Duodenal mucosa (tissue), 2 donors: ENCODE measurements around the gene RCBTB1.
"Not testable (repeated sequence)": the region's sequence is repeated elsewhere in the genome, so short reads cannot be mapped to it uniquely, and the experiment has no call there.

ENCODE experiments used
- H3K27ac ChIP-seq: one replicate; pipeline ENCODE4 v1.7.0; 2013; ENCODE audit warnings: low read depth, low read length
- H3K27me3 ChIP-seq, 2 donors: one replicate each; pipeline ENCODE4 v1.7.0; 2013; ENCODE audit warnings: low read length in 2 of 2, control low read depth in 1 of 2; ENCODE audit not compliant: insufficient read depth in 2 of 2, control insufficient read depth in 1 of 2
- H3K36me3 ChIP-seq, 2 donors: one replicate each; pipeline ENCODE4 v1.7.0; 2013; ENCODE audit warnings: low read length in 2 of 2, control low read depth in 1 of 2; ENCODE audit not compliant: insufficient read depth in 2 of 2, control insufficient read depth in 1 of 2
- H3K4me1 ChIP-seq, 2 donors: one replicate each; pipeline ENCODE4 v1.7.0; 2013; ENCODE audit warnings: low read length in 2 of 2, control low read depth in 1 of 2; ENCODE audit not compliant: insufficient read depth in 2 of 2, control insufficient read depth in 1 of 2
- H3K4me3 ChIP-seq, 2 donors: one replicate each; pipeline ENCODE4 v1.7.0; 2013; ENCODE audit warnings: low read length in 2 of 2, low read depth in 1 of 2
- H3K9ac ChIP-seq, 2 donors: one replicate each; pipeline ENCODE4 v1.7.0; 2013; ENCODE audit warnings: low read length in 2 of 2, low read depth in 1 of 2
- H3K9me3 ChIP-seq, 2 donors: one replicate each; pipeline ENCODE4 v1.7.0; 2013; ENCODE audit warnings: low read length in 2 of 2, control low read depth in 1 of 2; ENCODE audit not compliant: control insufficient read depth in 1 of 2

RCBTB1 gene

DNA sequence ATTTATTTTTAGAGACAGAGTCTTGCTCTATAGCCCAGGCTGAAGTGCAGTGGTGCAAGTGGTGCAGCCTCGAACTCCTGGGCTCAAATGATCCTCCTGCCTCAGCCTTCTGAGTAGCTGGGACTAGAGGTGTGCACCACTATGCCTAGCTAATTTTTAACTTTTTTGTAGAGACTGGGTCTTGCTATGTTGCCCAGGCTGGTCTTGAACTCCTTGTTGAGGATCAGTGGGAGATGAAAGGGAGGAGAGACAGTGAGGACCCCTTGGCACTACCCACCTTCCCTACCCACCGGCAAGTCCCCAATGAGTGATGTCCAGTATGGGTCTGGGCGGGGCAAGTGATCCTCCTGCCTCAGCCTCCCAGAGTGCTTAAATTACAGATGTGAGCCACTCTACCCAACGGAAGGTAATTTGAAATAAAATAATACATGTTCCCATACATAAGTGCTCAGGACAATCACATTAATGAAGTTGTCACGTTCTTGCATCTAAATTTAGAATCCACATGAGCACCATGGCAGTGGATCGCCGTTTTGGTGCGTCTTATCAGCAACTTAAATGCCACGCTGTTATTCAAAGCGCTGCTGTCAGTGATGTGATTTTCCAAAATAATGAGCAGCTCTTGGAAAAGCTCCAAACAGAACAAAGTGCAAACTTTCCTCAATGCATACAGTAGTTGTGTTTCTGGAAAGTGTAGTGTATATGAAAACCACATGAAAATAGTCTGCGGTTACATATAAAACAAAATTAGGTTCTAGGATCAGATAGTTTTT lies 37.0 kb upstream of the RCBTB1 start:
- no peak overlapping the region for H3K4me3 ChIP-seq
- H3K27ac ChIP-seq = no peak overlapping the region
- peaks cover 7 to 13% of the 10 kb centered on the region in 2 donors for H3K4me1 ChIP-seq
- H3K9me3 ChIP-seq = no peaks in the 10 kb centered on the region
- H3K27me3 ChIP-seq = no peaks in the 10 kb centered on the region
- H3K9ac ChIP-seq = no peak overlapping the region
- H3K36me3 ChIP-seq = no peaks in the 10 kb centered on the region

- Histone ChIP-seq H3K4me1 (peaks cover 0 to 3% of the 10 kb centered on the region in 2 donors), H3K27ac (no peak overlapping the region), H3K4me3 (peak overlapping the region; percentile 3 to 56), H3K9ac (no peak overlapping the region), H3K9me3 (no peaks in the 10 kb centered on the region), H3K27me3 (no peaks in the 10 kb centered on the region), H3K36me3 (no peaks in the 10 kb centered on the region)
Observed at GRCh38 chr13:49620170-49620621, 34.8 kb upstream of the RCBTB1 start.

- H3K4me1 ChIP-seq = no peaks in the 10 kb centered on the region
- no peak overlapping the region for H3K4me3 ChIP-seq
- no peak overlapping the region for H3K27ac ChIP-seq
- H3K9ac ChIP-seq = no peak overlapping the region
- no peaks in the 10 kb centered on the region for H3K27me3 ChIP-seq
- no peaks in the 10 kb centered on the region for H3K9me3 ChIP-seq
- H3K36me3 ChIP-seq = no peaks in the 10 kb centered on the region
Observed at GRCh38 chr13:49616676-49617065, 31.3 kb upstream of the RCBTB1 start.

DNA sequence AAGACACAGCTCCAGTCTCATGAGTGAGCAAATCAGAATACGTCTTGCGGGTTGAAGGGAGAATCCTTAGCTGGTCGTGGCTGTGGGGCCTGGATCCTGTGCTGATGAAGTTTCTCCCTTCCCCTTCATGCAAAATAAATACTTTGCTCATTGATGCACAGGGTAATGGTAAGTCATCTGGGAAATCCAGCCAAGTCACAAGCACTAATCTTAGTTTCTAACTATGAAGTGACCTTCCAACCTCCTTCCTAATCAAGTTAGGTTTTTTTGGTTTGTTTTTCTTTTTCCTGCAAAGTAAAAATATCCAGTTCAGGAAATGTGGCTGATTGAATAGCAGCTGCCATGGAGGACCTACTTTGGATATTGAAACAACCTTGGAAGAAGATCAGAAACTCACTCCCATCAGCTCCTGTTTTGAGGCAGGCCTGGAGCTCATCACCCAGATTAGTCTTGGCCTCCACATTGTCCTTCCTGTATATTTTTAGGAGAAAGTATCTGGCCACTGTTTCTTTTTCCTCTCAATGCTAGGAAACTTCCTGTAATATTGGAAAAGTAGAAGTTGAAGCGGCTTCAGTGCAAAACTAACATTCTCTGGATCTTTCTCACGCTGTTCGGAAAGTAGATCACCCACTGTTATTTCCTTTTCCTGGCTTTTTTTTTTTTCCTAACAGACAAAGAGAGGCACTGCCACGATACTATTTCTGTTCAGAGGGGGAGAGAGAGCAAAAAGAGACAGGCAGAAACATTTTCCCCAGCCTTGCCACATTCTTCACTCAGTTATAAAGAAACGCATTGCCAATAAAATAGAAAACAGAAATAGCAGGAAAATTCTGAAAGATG lies 30.7 kb upstream of the RCBTB1 start:
- no peaks in the 10 kb centered on the region for H3K9me3 ChIP-seq
- H3K9ac ChIP-seq = no peak overlapping the region
- no peak overlapping the region for H3K27ac ChIP-seq
- no peaks in the 10 kb centered on the region for H3K36me3 ChIP-seq
- H3K27me3 ChIP-seq = no peaks in the 10 kb centered on the region
- H3K4me1 ChIP-seq = no peaks in the 10 kb centered on the region
- H3K4me3 ChIP-seq = no peak overlapping the region

GRCh38 chr13:49612042-49612441 lies 26.7 kb upstream of the RCBTB1 start:
- not testable (repeated sequence) for H3K4me3 ChIP-seq, H3K27ac ChIP-seq, H3K9ac ChIP-seq, H3K36me3 ChIP-seq, H3K4me1 ChIP-seq, H3K9me3 ChIP-seq, H3K27me3 ChIP-seq

DNA sequence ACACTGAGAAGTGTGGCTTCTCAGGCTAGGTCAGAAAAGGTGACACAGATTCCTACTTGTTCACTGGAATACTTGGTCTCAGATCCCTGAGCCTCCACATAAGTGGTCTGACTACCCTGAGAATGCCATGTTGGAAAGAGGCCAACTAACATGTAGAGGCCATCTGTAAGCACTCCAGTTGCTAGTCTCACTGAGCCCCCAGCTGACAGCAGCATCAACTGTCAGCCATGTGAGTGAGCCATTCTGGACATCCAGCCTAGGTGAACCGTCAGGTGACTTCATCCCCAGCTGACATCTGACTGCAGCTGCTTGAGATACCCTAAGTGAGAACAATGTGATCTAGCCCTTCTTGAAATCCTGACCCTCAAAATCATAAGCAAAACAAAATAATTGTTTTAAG lies 24.8 kb upstream of the RCBTB1 start:
- H3K27me3 ChIP-seq = no peaks in the 10 kb centered on the region
- no peak overlapping the region for H3K4me3 ChIP-seq
- no peaks in the 10 kb centered on the region for H3K9me3 ChIP-seq
- no peaks in the 10 kb centered on the region for H3K4me1 ChIP-seq
- no peak overlapping the region for H3K9ac ChIP-seq
- H3K27ac ChIP-seq = no peak overlapping the region
- no peaks in the 10 kb centered on the region for H3K36me3 ChIP-seq

- Histone ChIP-seq H3K9me3 (no peaks in the 10 kb centered on the region), H3K9ac (no peak overlapping the region), H3K4me3 (no peak overlapping the region), H3K27ac (no peak overlapping the region), H3K36me3 (no peaks in the 10 kb centered on the region), H3K27me3 (no peaks in the 10 kb centered on the region), H3K4me1 (no peaks in the 10 kb centered on the region)
Observed at GRCh38 chr13:49608651-49609331, 23.4 kb upstream of the RCBTB1 start.

DNA sequence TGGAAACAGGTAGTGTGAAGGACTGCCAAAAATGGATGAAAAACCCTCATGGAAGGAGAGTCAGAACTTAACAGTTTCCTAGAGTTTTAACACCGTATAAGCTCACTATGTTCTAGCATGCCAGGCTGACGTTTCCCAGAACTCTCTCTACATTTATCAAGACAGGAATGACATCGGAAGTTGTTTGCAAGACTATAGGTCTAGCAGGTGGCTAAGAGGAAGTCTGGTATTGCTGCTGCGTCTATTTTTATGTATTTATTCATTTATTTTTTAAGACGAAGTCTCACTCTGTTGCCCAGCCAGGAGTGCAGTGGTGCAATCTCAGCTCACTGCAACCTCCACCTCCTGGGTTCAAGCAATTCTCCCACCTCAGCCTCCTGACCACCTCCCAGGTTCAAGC lies 22.4 kb upstream of the RCBTB1 start:
- H3K9ac ChIP-seq = no peak overlapping the region
- no peaks in the 10 kb centered on the region for H3K27me3 ChIP-seq
- H3K36me3 ChIP-seq = no peaks in the 10 kb centered on the region
- H3K4me1 ChIP-seq = no peaks in the 10 kb centered on the region
- H3K9me3 ChIP-seq = no peaks in the 10 kb centered on the region
- no peak overlapping the region for H3K27ac ChIP-seq
- no peak overlapping the region for H3K4me3 ChIP-seq

GRCh38 chr13:49606747-49607648 lies 21.6 kb upstream of the RCBTB1 start:
- no peaks in the 10 kb centered on the region for H3K27me3 ChIP-seq
- peak overlapping the region in 1 of 2 donors; percentile 43 for H3K9ac ChIP-seq
- no peaks in the 10 kb centered on the region for H3K9me3 ChIP-seq
- peak overlapping the region; percentile 56 to 76 for H3K4me3 ChIP-seq
- H3K27ac ChIP-seq = no peak overlapping the region
- no peaks in the 10 kb centered on the region for H3K36me3 ChIP-seq
- H3K4me1 ChIP-seq = no peaks in the 10 kb centered on the region
